ENCODE results near the gene PRIMA1. TPM values are rescaled to one million over a fixed set of nuclear protein-coding genes. Genes with fewer than 3 reads are reported as not detected.

PRIMA1 gene
- polyA plus RNA-seq, 1 of the 3 experiments (the other 2 are of a cell fraction), result 0.18 TPM

- H3K9ac ChIP-seq, result no peak overlapping the region
- no peaks in the 10 kb centered on the region for H3K36me3 ChIP-seq (replicated peaks in 1 of 2; ENCODE audit: control insufficient read depth in 1 of 2, insufficient read depth in 2 of 2, low read length in 1 of 2)
- no peaks in the 10 kb centered on the region for H3K9me3 ChIP-seq
- H3K27ac ChIP-seq (ENCODE audit: low read depth in 2 of 2, low read length in 1 of 2), result no peak overlapping the region
- no peaks in the 10 kb centered on the region for H3K79me2 ChIP-seq (ENCODE audit: insufficient read depth)
- H4K20me1 ChIP-seq (ENCODE audit: insufficient read depth), result no peaks in the 10 kb centered on the region
- ChIA-PET POLR2A (no interaction called here), CTCF (interaction anchor here (1.2 to 3.3 kb wide), 5 partner anchors 15 to 148 kb away, joined by 3 to 11 read pairs (median 4); partner anchors contain the start of gene PRIMA1)
- no peaks in the 10 kb centered on the region for H3K27me3 ChIP-seq (ENCODE audit: insufficient read depth)
- no peak for DNase-seq
- no peak overlapping the region for H3K4me3 ChIP-seq (ENCODE audit: low read depth in 2 of 2, low read length in 1 of 2)
- 41% methylated on average over 12 of the region's 15 CpGs for WGBS (ENCODE audit: low lambda C conversion rate)
- H3K4me1 ChIP-seq (ENCODE audit: control insufficient read depth in 1 of 2, insufficient read depth in 2 of 2, low read depth in 1 of 2, low read length in 1 of 2), result no peaks in the 10 kb centered on the region
- no peaks in the 10 kb centered on the region for H3F3A ChIP-seq (replicated peaks; ENCODE audit: insufficient read depth)
- H3K4me2 ChIP-seq, result no peak overlapping the region
- no peak overlapping the region for H2AFZ ChIP-seq (ENCODE audit: low read depth)
- H3K9me2 ChIP-seq, result no peaks in the 10 kb centered on the region
- TF ChIP-seq GATA2 (CRISPR knock-in tag; IDR thresholded peaks at IDR 0.05) (no peak), JUND (IDR thresholded peaks at IDR 0.05) (no peak), TEAD4 (IDR thresholded peaks at IDR 0.05; ENCODE audit: borderline replicate concordance, insufficient read depth) (no peak), YY1 (IDR thresholded peaks at IDR 0.05; ENCODE audit: low read depth) (no peak), SMC3 (IDR thresholded peaks at IDR 0.05; ENCODE audit: low read depth, low read length) (no peak), RCOR1 (IDR thresholded peaks at IDR 0.05; ENCODE audit: low read length) (no peak), RAD21 (IDR thresholded peaks at IDR 0.05; ENCODE audit: low read length) (no peak), FOXJ3 (CRISPR knock-in tag; IDR thresholded peaks at IDR 0.05) (no peak), RFX5 (IDR thresholded peaks at IDR 0.05; ENCODE audit: low read length) (no peak), SIN3A (IDR thresholded peaks at IDR 0.05; ENCODE audit: borderline replicate concordance, low read depth, low read length) (no peak)
- TF ChIP-seq, protein P1, sequence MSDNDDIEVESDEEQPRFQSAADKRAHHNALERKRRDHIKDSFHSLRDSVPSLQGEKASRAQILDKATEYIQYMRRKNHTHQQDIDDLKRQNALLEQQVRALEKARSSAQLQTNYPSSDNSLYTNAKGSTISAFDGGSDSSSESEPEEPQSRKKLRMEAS (IDR thresholded peaks at IDR 0.05; ENCODE audit: low read depth), result no peak
- TF ChIP-seq, protein P2, sequence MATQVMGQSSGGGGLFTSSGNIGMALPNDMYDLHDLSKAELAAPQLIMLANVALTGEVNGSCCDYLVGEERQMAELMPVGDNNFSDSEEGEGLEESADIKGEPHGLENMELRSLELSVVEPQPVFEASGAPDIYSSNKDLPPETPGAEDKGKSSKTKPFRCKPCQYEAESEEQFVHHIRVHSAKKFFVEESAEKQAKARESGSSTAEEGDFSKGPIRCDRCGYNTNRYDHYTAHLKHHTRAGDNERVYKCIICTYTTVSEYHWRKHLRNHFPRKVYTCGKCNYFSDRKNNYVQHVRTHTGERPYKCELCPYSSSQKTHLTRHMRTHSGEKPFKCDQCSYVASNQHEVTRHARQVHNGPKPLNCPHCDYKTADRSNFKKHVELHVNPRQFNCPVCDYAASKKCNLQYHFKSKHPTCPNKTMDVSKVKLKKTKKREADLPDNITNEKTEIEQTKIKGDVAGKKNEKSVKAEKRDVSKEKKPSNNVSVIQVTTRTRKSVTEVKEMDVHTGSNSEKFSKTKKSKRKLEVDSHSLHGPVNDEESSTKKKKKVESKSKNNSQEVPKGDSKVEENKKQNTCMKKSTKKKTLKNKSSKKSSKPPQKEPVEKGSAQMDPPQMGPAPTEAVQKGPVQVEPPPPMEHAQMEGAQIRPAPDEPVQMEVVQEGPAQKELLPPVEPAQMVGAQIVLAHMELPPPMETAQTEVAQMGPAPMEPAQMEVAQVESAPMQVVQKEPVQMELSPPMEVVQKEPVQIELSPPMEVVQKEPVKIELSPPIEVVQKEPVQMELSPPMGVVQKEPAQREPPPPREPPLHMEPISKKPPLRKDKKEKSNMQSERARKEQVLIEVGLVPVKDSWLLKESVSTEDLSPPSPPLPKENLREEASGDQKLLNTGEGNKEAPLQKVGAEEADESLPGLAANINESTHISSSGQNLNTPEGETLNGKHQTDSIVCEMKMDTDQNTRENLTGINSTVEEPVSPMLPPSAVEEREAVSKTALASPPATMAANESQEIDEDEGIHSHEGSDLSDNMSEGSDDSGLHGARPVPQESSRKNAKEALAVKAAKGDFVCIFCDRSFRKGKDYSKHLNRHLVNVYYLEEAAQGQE (IDR thresholded peaks at IDR 0.05; ENCODE audit: low read depth, low read length), result no peak
Observed at GRCh38 chr14:93803408-93804318, 15.4 kb upstream of the PRIMA1 start.

Measured in SK-N-SH (cell line).